SH-SY5Y (cell line): Measurements from ENCODE around the gene CATSPER3.

Source experiments
- GATA2 ChIP-seq: IDR thresholded peaks from 2 replicates; pipeline ENCODE4 v1.6.1; 2011; ENCODE audit warnings: mild to moderate bottlenecking, low read depth, low read length
- GATA3 ChIP-seq: IDR thresholded peaks from 2 replicates; pipeline ENCODE4 v1.6.1; 2011; ENCODE audit warnings: low read depth, mild to moderate bottlenecking, low read length, moderate library complexity

GRCh38 chr5:134964359-134965270 lies 3.1 kb upstream of the CATSPER3 start:
- TF ChIP-seq GATA2 (no peak), GATA3 (no peak)
